GM23248 (cell line): ENCODE measurements around the gene CAMP. TPM values are rescaled to one million over a fixed set of nuclear protein-coding genes. Genes with fewer than 3 reads are reported as not detected.

Experiments
- DNase-seq: peaks from one replicate; pipeline ENCODE4 v3.0.0-alpha.2; 2015
- H2AFZ ChIP-seq: fragments of 200-600 bp; sonication (generic); 2 replicates; pipeline ENCODE4 v1.6.1; 2016; ENCODE audit warnings: antibody characterized with exemption
- H3F3A ChIP-seq: fragments of 200-600 bp; sonication (generic); 2 replicates; pipeline ENCODE4 v1.6.1; 2016; ENCODE audit warnings: mild to moderate bottlenecking, antibody characterized with exemption, mixed run types; ENCODE audit not compliant: insufficient read depth
- H3K27ac ChIP-seq: fragments of 200-600 bp; sonication (generic); 2 replicates; pipeline ENCODE4 v1.5.1; 2016; ENCODE audit warnings: mild to moderate bottlenecking
- H3K27me3 ChIP-seq: fragments of 200-600 bp; sonication (generic); replicated peaks from 2 replicates; pipeline ENCODE4 v1.6.1; 2016; ENCODE audit warnings: mild to moderate bottlenecking; ENCODE audit not compliant: insufficient read depth
- H3K36me3 ChIP-seq: fragments of 200-600 bp; sonication (generic); 2 replicates; pipeline ENCODE4 v1.6.1; 2016; ENCODE audit warnings: low read depth, mild to moderate bottlenecking
- H3K4me1 ChIP-seq: fragments of 200-600 bp; sonication (generic); 2 replicates; pipeline ENCODE4 v1.6.1; 2016; ENCODE audit warnings: mild to moderate bottlenecking; ENCODE audit not compliant: insufficient read depth
- H3K4me2 ChIP-seq: fragments of 200-600 bp; sonication (generic); one replicate; pipeline ENCODE4 v1.6.1; 2016; ENCODE audit warnings: mild to moderate bottlenecking; ENCODE audit not compliant: unreplicated experiment
- H3K4me3 ChIP-seq: fragments of 200-600 bp; sonication (generic); 2 replicates; pipeline ENCODE4 v1.5.1; 2016; ENCODE audit warnings: mild to moderate bottlenecking
- H3K79me2 ChIP-seq: fragments of 200-600 bp; sonication (generic); 2 replicates; pipeline ENCODE4 v1.6.1; 2016; ENCODE audit warnings: mild to moderate bottlenecking; ENCODE audit not compliant: insufficient read depth
- H3K9ac ChIP-seq: fragments of 200-600 bp; sonication (generic); 2 replicates; pipeline ENCODE4 v1.6.1; 2016; ENCODE audit warnings: mild to moderate bottlenecking
- H3K9me2 ChIP-seq: fragments of 200-600 bp; sonication (generic); 2 replicates; pipeline ENCODE4 v1.6.1; 2016; ENCODE audit warnings: mixed run types, mild to moderate bottlenecking, moderate library complexity; ENCODE audit not compliant: insufficient read depth
- H3K9me3 ChIP-seq: fragments of 200-600 bp; sonication (generic); one replicate; pipeline ENCODE4 v1.6.1; 2017; ENCODE audit warnings: low read depth
- H4K20me1 ChIP-seq: fragments of 200-600 bp; sonication (generic); 2 replicates; pipeline ENCODE4 v1.6.0; 2016; ENCODE audit not compliant: insufficient read depth
- EZH2 ChIP-seq: fragments of 200-600 bp; sonication (generic); IDR thresholded peaks from 2 replicates; pipeline ENCODE4 v1.6.1; 2018; ENCODE audit warnings: antibody characterized with exemption, mild to moderate bottlenecking; ENCODE audit not compliant: insufficient read depth, poor library complexity, severe bottlenecking
- EZH2phosphoT487 ChIP-seq: fragments of 200-600 bp; sonication (generic); IDR thresholded peaks from 2 replicates; pipeline ENCODE4 v1.6.1; 2018; ENCODE audit warnings: antibody characterized with exemption, moderate library complexity, mild to moderate bottlenecking, low read depth; ENCODE audit not compliant: insufficient read depth
- WGBS, 2 experiments: methylation state at CpG; one replicate each; pipeline ENCODE4 v1.1.6; 2015 to 2017; ENCODE audit warnings: low lambda C conversion rate in 2 of 2, low coverage in 1 of 2; ENCODE audit errors: missing lambda C conversion rate in 2 of 2; 5-methylcytosine and 5-hydroxymethylcytosine counted together
- in situ Hi-C: fragments of 300-500 bp; cut with MboI; formaldehyde crosslinking; loops from 2 replicates; pipeline ENCODE4 v1.15.0; 2020
- polyA plus RNA-seq: library from polyadenylated mRNA; unstranded; fragments of >200 nt; fragmentation: Nextera tagmentation; extraction: Ambion mirVana; gene quantifications from 2 replicates; pipeline ENCODE4 v1.2.1, GENCODE V29; 2016
- total RNA-seq: library from RNA; depleted of rRNA; stranded (reverse); fragments of >200 nt; shearing (Covaris generic); gene quantifications from 2 replicates; pipeline ENCODE4 v1.2.3, GENCODE V29; 2014

Gene CAMP
- total and polyA plus RNA-seq, 2 experiments from 2014 or later, result not detected

DNA sequence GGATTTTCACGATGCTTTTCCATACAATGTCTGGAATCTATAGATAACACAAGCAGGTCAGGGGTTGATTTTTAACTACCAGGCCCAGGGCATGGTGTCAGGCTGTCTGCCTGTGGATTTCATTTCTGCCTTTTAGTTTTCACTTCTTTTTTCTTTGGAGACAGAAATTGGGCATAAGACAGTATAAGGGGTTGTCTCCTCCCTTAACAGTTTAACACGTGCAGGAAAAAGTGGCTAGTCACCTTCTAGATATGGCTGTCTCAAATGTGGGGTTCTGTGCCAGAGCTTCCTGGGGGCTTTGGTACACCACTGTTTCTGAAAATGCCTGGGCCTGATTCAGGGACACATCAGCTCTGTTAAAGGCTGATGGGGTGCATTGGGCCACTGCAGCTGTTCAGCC lies 10.2 kb downstream of the CAMP start:
- no peaks in the 10 kb centered on the region for H3K36me3 ChIP-seq
- peaks cover 16% of the 10 kb centered on the region; the same call in 1 of the 2 replicates for H3F3A ChIP-seq
- DNase-seq, result no peak
- no peaks in the 10 kb centered on the region for H3K79me2 ChIP-seq
- no peaks in the 10 kb centered on the region for H3K27me3 ChIP-seq
- no peaks in the 10 kb centered on the region for H3K9me2 ChIP-seq
- no peak overlapping the region for H3K4me3 ChIP-seq
- no peak overlapping the region for H3K9ac ChIP-seq
- in situ Hi-C loops, result no loop called here
- no peaks in the 10 kb centered on the region for H3K9me3 ChIP-seq
- peaks cover 11% of the 10 kb centered on the region for H3K4me1 ChIP-seq
- no peak for TF ChIP-seq EZH2phosphoT487
- TF ChIP-seq EZH2, result no peak
- no peak overlapping the region for H3K4me2 ChIP-seq
- WGBS, 2 experiments, result 55 to 58% methylated on average over 2 of the region's 2 CpGs
- H3K27ac ChIP-seq, result no peak overlapping the region
- H4K20me1 ChIP-seq, result no peaks in the 10 kb centered on the region
- no peak overlapping the region for H2AFZ ChIP-seq

DNA sequence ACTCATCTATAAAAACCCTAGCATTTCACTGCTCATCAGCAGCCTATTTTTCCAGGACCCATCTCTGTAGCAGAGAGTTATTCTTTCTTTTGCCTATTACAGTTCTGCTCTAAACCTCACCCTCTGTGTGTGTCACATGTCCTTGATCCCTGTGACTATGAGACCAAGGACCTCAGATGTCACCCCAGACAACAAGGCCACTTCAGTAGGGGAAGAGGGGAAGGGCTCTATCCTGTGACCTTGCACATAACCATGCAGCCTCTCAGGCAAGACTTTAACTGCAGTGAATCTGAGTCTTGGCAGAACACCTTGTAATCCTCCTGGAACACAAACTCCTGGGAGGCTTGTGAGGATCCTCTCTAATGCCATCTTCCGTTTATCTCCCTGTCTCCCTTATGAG lies 13.2 kb downstream of the CAMP start:
- Histone ChIP-seq H3K27me3 (no peaks in the 10 kb centered on the region), H3K27ac (no peak overlapping the region), H3K79me2 (no peaks in the 10 kb centered on the region), H3K4me1 (peaks cover 14% of the 10 kb centered on the region), H3K36me3 (no peaks in the 10 kb centered on the region), H3K4me2 (no peak overlapping the region), H3K4me3 (no peak overlapping the region), H2AFZ (no peak overlapping the region), H3K9ac (no peak overlapping the region), H3K9me3 (no peaks in the 10 kb centered on the region), H3K9me2 (no peaks in the 10 kb centered on the region), H3F3A (peaks cover 16% of the 10 kb centered on the region; the same call in 1 of the 2 replicates), H4K20me1 (no peaks in the 10 kb centered on the region)
- no peak for TF ChIP-seq EZH2
- TF ChIP-seq EZH2phosphoT487, result no peak
- in situ Hi-C loops, result no loop called here
- DNase-seq, result no peak
- 18 to 50% methylated on average over 1 of the region's 1 CpG for WGBS, 2 experiments

DNA sequence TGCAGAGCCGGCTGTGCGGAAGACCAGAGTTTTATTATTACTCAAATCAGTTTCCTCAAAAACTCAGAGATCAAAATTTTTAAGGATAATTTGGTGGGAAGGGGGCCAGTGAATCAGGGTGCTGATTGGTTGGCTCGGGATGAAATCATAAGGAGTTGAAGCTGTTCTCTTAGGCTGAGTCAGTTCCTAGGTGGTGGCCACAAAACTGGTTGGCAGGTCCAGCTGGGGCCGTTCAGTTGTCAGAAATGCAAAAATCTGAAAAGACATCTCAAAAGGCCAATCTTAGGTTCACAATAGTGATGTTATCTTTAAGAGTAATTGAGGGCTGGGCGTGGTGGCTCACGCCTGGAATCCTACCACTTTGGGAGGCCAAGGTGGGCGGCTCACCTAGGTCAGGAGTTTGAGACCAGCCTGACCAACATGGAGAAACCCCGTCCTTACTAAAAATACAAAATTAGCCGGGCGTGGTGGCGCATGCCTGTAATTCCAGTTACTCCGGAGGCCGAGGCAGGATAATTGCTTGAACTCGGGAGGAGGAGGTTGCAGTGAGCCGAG lies 15.3 kb downstream of the CAMP start:
- Histone ChIP-seq H3K79me2 (0 out of 2 replicates have a peak, but pooled peaks cover 5% of the 10 kb centered on the region), H3F3A (peaks cover 13% of the 10 kb centered on the region; the same call in 1 of the 2 replicates), H3K9me2 (no peaks in the 10 kb centered on the region), H3K9me3 (no peaks in the 10 kb centered on the region), H4K20me1 (no peaks in the 10 kb centered on the region), H3K4me2 (peak overlapping the region; percentile 10), H3K9ac (no peak overlapping the region), H3K4me1 (peaks cover 14% of the 10 kb centered on the region), H2AFZ (no peak overlapping the region), H3K36me3 (no peaks in the 10 kb centered on the region), H3K27ac (no peak overlapping the region), H3K27me3 (no peaks in the 10 kb centered on the region), H3K4me3 (no peak overlapping the region)
- in situ Hi-C loops, result no loop called here
- WGBS, 2 experiments, result 23 to 28% methylated on average over 13 to 15 of the region's 15 CpGs
- no peak for TF ChIP-seq EZH2phosphoT487
- no peak for TF ChIP-seq EZH2
- peak; percentile 67 for DNase-seq

DNA sequence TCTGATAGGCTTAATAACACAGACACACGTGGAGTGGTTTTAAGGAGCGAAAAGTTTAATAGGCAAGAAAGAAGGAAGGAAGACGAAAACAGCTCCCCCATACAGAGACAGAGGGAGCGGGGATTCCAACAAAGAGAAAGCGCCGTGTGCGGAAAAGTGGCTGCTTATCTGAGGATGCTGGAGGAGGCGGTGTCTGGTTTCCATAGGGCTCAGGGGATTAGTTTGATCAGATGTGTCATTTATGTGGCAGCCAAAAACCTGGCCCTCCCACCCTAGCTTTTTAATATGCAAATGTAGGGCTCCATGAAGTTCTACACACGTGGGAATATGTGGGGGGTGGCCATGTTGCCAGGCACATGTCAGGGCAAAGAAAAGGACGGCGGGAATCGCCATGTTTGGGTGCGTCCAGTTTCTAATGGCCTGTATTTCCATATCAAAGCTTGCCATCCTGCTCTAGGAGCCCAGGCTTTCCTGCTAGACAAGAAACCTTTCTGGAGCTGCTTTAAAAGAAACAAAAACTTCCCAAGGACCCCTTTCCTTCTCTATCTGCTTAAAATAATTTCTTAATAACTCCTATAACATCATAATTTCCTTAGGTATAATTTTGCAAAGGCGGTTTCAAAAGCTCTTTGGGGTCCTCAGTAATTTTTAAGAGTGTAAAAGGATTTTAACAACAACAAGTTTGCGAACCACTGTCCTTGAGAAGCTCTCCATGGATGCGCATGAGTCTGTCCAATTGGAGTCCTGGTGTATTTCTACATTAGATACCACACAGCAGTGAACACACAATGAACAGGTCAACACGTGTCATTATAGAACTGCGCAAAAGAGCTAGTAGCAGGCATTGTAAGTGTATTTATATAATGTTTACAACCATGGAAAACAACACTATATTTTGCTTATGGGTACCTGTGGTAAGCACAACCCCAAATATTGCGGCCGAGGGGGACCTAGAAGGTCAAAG lies 17.0 kb downstream of the CAMP start:
- Histone ChIP-seq H3K9ac (peak overlapping the region; percentile 85), H2AFZ (peak overlapping the region; percentile 89), H3K9me2 (no peaks in the 10 kb centered on the region), H4K20me1 (no peaks in the 10 kb centered on the region), H3K36me3 (no peaks in the 10 kb centered on the region), H3K4me2 (peak overlapping the region; percentile 90), H3F3A (peaks cover 13% of the 10 kb centered on the region; the same call in 1 of the 2 replicates), H3K27ac (peak overlapping the region; percentile 63), H3K4me3 (peak overlapping the region; percentile 86), H3K27me3 (no peaks in the 10 kb centered on the region), H3K4me1 (peaks cover 14% of the 10 kb centered on the region), H3K9me3 (no peaks in the 10 kb centered on the region), H3K79me2 (0 out of 2 replicates have a peak, but pooled peaks cover 5% of the 10 kb centered on the region)
- 67 to 70% methylated on average over 20 of the region's 20 CpGs for whole genome bisulfite sequencing, 2 experiments
- no peak for DNase-seq
- in situ Hi-C loops, result no loop called here
- TF ChIP-seq EZH2, result no peak
- TF ChIP-seq EZH2phosphoT487, result no peak
